Fibroblast of lung (primary cell): ENCODE results near the gene HTT-AS. TPM values are rescaled to one million over a fixed set of nuclear protein-coding genes. Genes with fewer than 3 reads are reported as not detected.

Source experiments
- DNase-seq, 2 donors: peaks; one replicate each; pipeline versions ENCODE4 v3.0.0 to v3.0.0-alpha.2; 2010; ENCODE audit warnings: low read depth in 2 of 2
- H2AFZ ChIP-seq: 2 replicates; pipeline ENCODE4 v1.5.1; 2012; ENCODE audit warnings: low read length, control low read depth, inconsistent platforms
- H3K27ac ChIP-seq: 2 replicates; pipeline ENCODE4 v1.5.1; 2011; ENCODE audit warnings: low read length, control low read depth; ENCODE audit not compliant: insufficient read depth
- H3K27me3 ChIP-seq: 2 replicates; pipeline ENCODE4 v1.5.1; 2011; ENCODE audit warnings: mild to moderate bottlenecking, low read length; ENCODE audit not compliant: control insufficient read depth, insufficient read depth
- H3K36me3 ChIP-seq: 2 replicates; pipeline ENCODE4 v1.5.1; 2011; ENCODE audit warnings: low read length; ENCODE audit not compliant: control insufficient read depth, insufficient read depth
- H3K4me1 ChIP-seq: 2 replicates; pipeline ENCODE4 v1.5.1; 2011; ENCODE audit warnings: low read length; ENCODE audit not compliant: control insufficient read depth, insufficient read depth; ENCODE audit errors: extremely low read depth
- H3K4me2 ChIP-seq: 2 replicates; pipeline ENCODE4 v1.5.1; 2011; ENCODE audit warnings: low read length, control low read depth; ENCODE audit not compliant: insufficient read depth; ENCODE audit errors: extremely low read depth
- H3K4me3 ChIP-seq, 4 experiments: fragments of 200-600 bp in 1 of 4; sonication (generic) in 1 of 4; replicated peaks in 1 of 4; 2 replicates each; pipeline ENCODE4 v1.5.1; 2011 to 2016; ENCODE audit warnings: low read length in 4 of 4, low read depth in 3 of 4, mild to moderate bottlenecking in 3 of 4, control low read depth in 2 of 4, inconsistent platforms in 1 of 4, mixed read lengths in 1 of 4; ENCODE audit not compliant: insufficient read depth in 1 of 4; ENCODE audit errors: control extremely low read depth in 1 of 4
- H3K79me2 ChIP-seq: 2 replicates; pipeline ENCODE4 v1.5.1; 2012; ENCODE audit warnings: mild to moderate bottlenecking, low read length, inconsistent platforms; ENCODE audit not compliant: control insufficient read depth, insufficient read depth
- H3K9ac ChIP-seq: 2 replicates; pipeline ENCODE4 v1.5.1; 2011; ENCODE audit warnings: mild to moderate bottlenecking, low read length, control low read depth; ENCODE audit not compliant: insufficient read depth
- H3K9me3 ChIP-seq: 2 replicates; pipeline ENCODE4 v1.5.1; 2012; ENCODE audit warnings: low read depth, low read length; ENCODE audit not compliant: control insufficient read depth, insufficient read depth
- H4K20me1 ChIP-seq: 2 replicates; pipeline ENCODE4 v1.5.1; 2011; ENCODE audit warnings: low read length; ENCODE audit not compliant: control insufficient read depth, insufficient read depth; ENCODE audit errors: extremely low read depth
- CTCF ChIP-seq, 2 donors: IDR thresholded peaks in 1 of 2; conservative IDR thresholded peaks in 1 of 2; 1 replicate in 1 of 2; 2 replicates in 1 of 2; pipeline ENCODE4 v1.5.1; 2011 to 2012; ENCODE audit warnings: low read length in 2 of 2, control low read depth in 1 of 2, inconsistent platforms in 1 of 2, low read depth in 1 of 2, mild to moderate bottlenecking in 1 of 2
- EZH2 ChIP-seq: IDR thresholded peaks from 2 replicates; pipeline ENCODE4 v1.5.1; 2012; ENCODE audit warnings: low read length, control low read depth, mild to moderate bottlenecking; ENCODE audit errors: missing control alignments
- polyA plus RNA-seq, 2 donors: library from polyadenylated mRNA; depleted of rRNA in 1 of 2; stranded (reverse) in 1 of 2; unstranded in 1 of 2; fragments of >200 nt; gene quantifications; 2 replicates each; pipeline ENCODE4 v1.2.1, GENCODE V29; 2011 to 2012; ENCODE audit warnings: missing spikeins in 1 of 2
- total RNA-seq: library from RNA; depleted of rRNA; stranded (reverse); fragments of >200 nt; gene quantifications from 2 replicates; pipeline ENCODE4 v1.2.1, GENCODE V29; 2014

HTT-AS gene
- total and polyA plus RNA-seq, 2 donors (not counting 1 experiment from before 2014, with no cell fraction given): not detected

GRCh38 chr4:3069661-3070199, 4.6 kb downstream of the HTT-AS start:
- Histone ChIP-seq H3K9ac (no peak overlapping the region), H3K4me1 (peaks cover 4% of the 10 kb centered on the region), H3K27ac (no peak overlapping the region), H3K4me2 (no peak overlapping the region), H3K4me3 (no peak overlapping the region), H3K79me2 (no peaks in the 10 kb centered on the region), H2AFZ (no peak overlapping the region), H4K20me1 (no peaks in the 10 kb centered on the region), H3K27me3 (no peaks in the 10 kb centered on the region), H3K9me3 (no peaks in the 10 kb centered on the region), H3K36me3 (no peaks in the 10 kb centered on the region)
- no peak for DNase-seq
- no peak for TF ChIP-seq CTCF (conservative IDR thresholded peaks at IDR 0.05 in 1 of 2, IDR thresholded peaks at IDR 0.05 in 1 of 2; ENCODE audit: low read depth in 1 of 2, low read length in 2 of 2)
- TF ChIP-seq EZH2: no peak

- no peak overlapping the region for H3K9ac ChIP-seq
- peaks cover 2% of the 10 kb centered on the region for H3K4me1 ChIP-seq
- H3K4me2 ChIP-seq: no peak overlapping the region
- no peak overlapping the region for H3K27ac ChIP-seq
- H2AFZ ChIP-seq: no peak overlapping the region
- peaks cover 4% of the 10 kb centered on the region for H3K27me3 ChIP-seq
- TF ChIP-seq EZH2 (no peak), CTCF (conservative IDR thresholded peaks at IDR 0.05 in 1 of 2, IDR thresholded peaks at IDR 0.05 in 1 of 2; ENCODE audit: low read depth in 1 of 2, low read length in 2 of 2) (no peak)
- no peaks in the 10 kb centered on the region for H3K36me3 ChIP-seq
- H3K9me3 ChIP-seq: no peaks in the 10 kb centered on the region
- DNase-seq: no peak
- H4K20me1 ChIP-seq: no peaks in the 10 kb centered on the region
- H3K79me2 ChIP-seq: no peaks in the 10 kb centered on the region
- H3K4me3 ChIP-seq: no peak overlapping the region
Measured at GRCh38 chr4:3067473-3068001, 6.8 kb downstream of the HTT-AS start.

- Histone ChIP-seq H3K27me3 (peaks cover 4% of the 10 kb centered on the region), H3K4me1 (peaks cover under 1% of the 10 kb centered on the region), H3K9me3 (no peaks in the 10 kb centered on the region), H2AFZ (no peak overlapping the region), H3K4me3 (no peak overlapping the region), H3K79me2 (no peaks in the 10 kb centered on the region), H4K20me1 (no peaks in the 10 kb centered on the region), H3K27ac (no peak overlapping the region), H3K9ac (no peak overlapping the region), H3K36me3 (no peaks in the 10 kb centered on the region), H3K4me2 (no peak overlapping the region)
- DNase-seq: no peak
- TF ChIP-seq EZH2 (no peak), CTCF (conservative IDR thresholded peaks at IDR 0.05 in 1 of 2, IDR thresholded peaks at IDR 0.05 in 1 of 2; ENCODE audit: low read depth in 1 of 2, low read length in 2 of 2) (no peak)
Measured at GRCh38 chr4:3066836-3067400, 7.4 kb downstream of the HTT-AS start.
